CD8-positive, alpha-beta T cell (primary cell): Measurements from ENCODE around the gene FASTK. TPM values are rescaled to one million over a fixed set of nuclear protein-coding genes. Genes with fewer than 3 reads are reported as not detected.

Experiments used
- total RNA-seq, 46 experiments: library from RNA in 2 of 46; stranded (reverse) in 2 of 46; gene quantifications; one replicate each; pipeline ENCODE4 v1.2.3 and lab custom pipeline; 2021 to 2026

Gene FASTK
- total RNA-seq, 2 experiments from 2014 or later = 56.3 to 62.9 TPM

Other genes starting within 250 kb of the FASTK start
- gene AOC1, start 228.3 kb downstream of the FASTK start, total RNA-seq = not detected
- gene KCNH2, start 102.5 kb downstream of the FASTK start, total RNA-seq = under 1 TPM; 0.90 to 0.97 TPM
- gene NOS3, start 89.8 kb downstream of the FASTK start, total RNA-seq = 1 to 10 TPM; 1.1 to 1.4 TPM
- gene ATG9B, start 56.3 kb downstream of the FASTK start, total RNA-seq = 10 to 100 TPM in 1 of 2 experiments, 1 to 10 TPM in 1; 9.2 to 12.7 TPM
- gene ABCB8, start 52.4 kb downstream of the FASTK start, total RNA-seq = 10 to 100 TPM; 43.6 to 49.3 TPM
- 1 to 10 TPM; 6.7 to 8.6 TPM for gene ASIC3, start 32.3 kb downstream of the FASTK start, total RNA-seq
- 1 to 10 TPM; 1.9 to 2.7 TPM for gene CDK5, start 22.9 kb downstream of the FASTK start, total RNA-seq
- 10 to 100 TPM; 25.5 to 29.1 TPM for gene SLC4A2, start 21.2 kb downstream of the FASTK start, total RNA-seq
- 10 to 100 TPM; 42.3 to 44.6 TPM for gene TMUB1, start 2.7 kb upstream of the FASTK start, total RNA-seq
- 10 to 100 TPM; 35.0 to 36.6 TPM for gene AGAP3, start 5.7 kb upstream of the FASTK start, total RNA-seq
- gene GBX1, start 86.9 kb upstream of the FASTK start, total RNA-seq = not detected
- gene ASB10, start 106.4 kb upstream of the FASTK start, total RNA-seq = not detected
- 1 to 10 TPM; 1.5 to 1.6 TPM for gene H2BK1, start 129.7 kb upstream of the FASTK start, total RNA-seq
- gene ABCF2, start 146.4 kb upstream of the FASTK start, total RNA-seq = 10 to 100 TPM; 12.7 to 16.5 TPM
- gene CHPF2, start 151.7 kb upstream of the FASTK start, total RNA-seq = 10 to 100 TPM; 24.7 to 24.9 TPM
- 10 to 100 TPM; 25.6 to 28.0 TPM for gene SMARCD3, start 167.9 kb upstream of the FASTK start, total RNA-seq